ENCODE measurements around the gene CD2.

DNA sequence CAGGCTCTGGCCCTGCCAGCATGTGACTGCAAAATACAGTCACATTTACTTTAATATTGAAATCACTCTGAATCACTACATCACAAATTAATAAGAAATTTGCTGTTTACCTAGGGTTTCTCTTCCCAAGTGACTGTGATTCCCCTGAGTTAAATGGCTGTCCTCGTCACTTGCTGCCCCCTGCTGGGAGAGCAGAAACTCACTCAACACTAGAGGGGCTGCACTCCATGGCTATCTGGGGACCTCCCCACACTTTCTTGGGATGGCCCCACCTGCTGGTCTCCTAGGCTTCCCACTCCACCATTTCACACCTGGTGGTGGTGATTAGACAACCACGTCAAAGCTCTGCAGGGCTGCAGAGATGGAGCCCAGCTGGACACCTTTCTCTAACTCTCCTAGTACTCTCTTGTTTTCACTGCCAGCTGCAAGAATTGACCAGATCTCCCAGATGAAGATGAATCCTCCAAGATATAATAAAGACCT, 63.4 kb downstream of the CD2 start:
- TF ChIP-seq, protein P1, sequence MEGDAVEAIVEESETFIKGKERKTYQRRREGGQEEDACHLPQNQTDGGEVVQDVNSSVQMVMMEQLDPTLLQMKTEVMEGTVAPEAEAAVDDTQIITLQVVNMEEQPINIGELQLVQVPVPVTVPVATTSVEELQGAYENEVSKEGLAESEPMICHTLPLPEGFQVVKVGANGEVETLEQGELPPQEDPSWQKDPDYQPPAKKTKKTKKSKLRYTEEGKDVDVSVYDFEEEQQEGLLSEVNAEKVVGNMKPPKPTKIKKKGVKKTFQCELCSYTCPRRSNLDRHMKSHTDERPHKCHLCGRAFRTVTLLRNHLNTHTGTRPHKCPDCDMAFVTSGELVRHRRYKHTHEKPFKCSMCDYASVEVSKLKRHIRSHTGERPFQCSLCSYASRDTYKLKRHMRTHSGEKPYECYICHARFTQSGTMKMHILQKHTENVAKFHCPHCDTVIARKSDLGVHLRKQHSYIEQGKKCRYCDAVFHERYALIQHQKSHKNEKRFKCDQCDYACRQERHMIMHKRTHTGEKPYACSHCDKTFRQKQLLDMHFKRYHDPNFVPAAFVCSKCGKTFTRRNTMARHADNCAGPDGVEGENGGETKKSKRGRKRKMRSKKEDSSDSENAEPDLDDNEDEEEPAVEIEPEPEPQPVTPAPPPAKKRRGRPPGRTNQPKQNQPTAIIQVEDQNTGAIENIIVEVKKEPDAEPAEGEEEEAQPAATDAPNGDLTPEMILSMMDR (IDR thresholded peaks at IDR 0.05), result peak; percentile 37 to 63 (median 52)
- TF ChIP-seq POLR2A (IDR thresholded peaks at IDR 0.05), result no peak

All from transverse colon (tissue), 3 donors.